SK-N-MC (cell line): ENCODE measurements around the gene UBQLN4.
"Not testable (repeated sequence)": the region's sequence is repeated elsewhere in the genome, so short reads cannot be mapped to it uniquely, and the experiment has no call there.

Experiments
- EZH2 ChIP-seq: fragments of 200-600 bp; sonication (generic); IDR thresholded peaks from one replicate; pipeline ENCODE4 v1.6.1; 2017; ENCODE audit warnings: antibody characterized with exemption
- POLR2AphosphoS5 ChIP-seq: IDR thresholded peaks from 2 replicates; pipeline ENCODE4 v1.6.1; 2012; ENCODE audit warnings: mild to moderate bottlenecking, low read depth, low read length, borderline replicate concordance

GRCh38 chr1:156034991-156035390, 18.6 kb downstream of the UBQLN4 start:
- TF ChIP-seq EZH2, POLR2AphosphoS5: not testable (repeated sequence)
